Left ventricle myocardium superior (tissue), 1 donor: ENCODE data around the gene CREBBP. TPM values are rescaled to one million over a fixed set of nuclear protein-coding genes. Genes with fewer than 3 reads are reported as not detected.

Source experiments
- ATAC-seq: fragments of 200-7000 bp; cut with Tn5 transposase; one replicate; pipeline ENCODE4 v1.9.1; 2020; ENCODE audit warnings: mild to moderate bottlenecking, moderate library complexity
- DNase-seq: peaks from one replicate; pipeline ENCODE4 v3.0.0-alpha.2; 2020
- intact Hi-C: fragments of 100-400 bp; cut with micrococcal nuclease; formaldehyde crosslinking; loops from one replicate; pipeline ENCODE4 v1.11.0; 2022
- total RNA-seq: library from RNA; stranded (reverse); fragmentation: NEBNext Ultra II Directional; extraction: Animal tissue kit (Norgen Biotek cat#: 25700); gene quantifications from one replicate; pipeline ENCODE4 v1.2.1, GENCODE V29; 2021
- donor health status: DM: no; HTN: yes; CAD: no; lungs with severe emphysema.

CREBBP gene
- total RNA-seq, 1 donor from 2014 or later = 40.6 TPM

DNA sequence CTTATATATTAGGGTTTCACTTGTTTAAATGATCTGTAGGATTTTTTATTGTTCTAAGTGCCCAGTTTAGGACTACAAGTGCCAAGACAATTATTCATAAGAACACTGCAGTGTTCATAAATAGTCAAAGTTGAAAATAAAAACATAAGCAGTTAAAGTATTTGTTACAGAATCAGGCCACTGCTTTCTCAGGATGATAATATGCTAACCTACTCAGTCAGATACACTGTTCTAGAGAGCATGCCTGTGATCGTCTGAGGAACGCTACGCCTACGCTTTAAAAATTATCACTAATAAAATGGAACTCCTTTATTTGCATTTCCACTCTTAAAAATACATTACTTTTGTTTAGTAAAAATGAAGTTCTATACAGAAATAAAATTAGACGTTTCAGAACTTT, 125.7 kb downstream of the CREBBP start:
- intact Hi-C loops = no loop called here
- DNase-seq = no peak
- no peak for ATAC-seq

DNA sequence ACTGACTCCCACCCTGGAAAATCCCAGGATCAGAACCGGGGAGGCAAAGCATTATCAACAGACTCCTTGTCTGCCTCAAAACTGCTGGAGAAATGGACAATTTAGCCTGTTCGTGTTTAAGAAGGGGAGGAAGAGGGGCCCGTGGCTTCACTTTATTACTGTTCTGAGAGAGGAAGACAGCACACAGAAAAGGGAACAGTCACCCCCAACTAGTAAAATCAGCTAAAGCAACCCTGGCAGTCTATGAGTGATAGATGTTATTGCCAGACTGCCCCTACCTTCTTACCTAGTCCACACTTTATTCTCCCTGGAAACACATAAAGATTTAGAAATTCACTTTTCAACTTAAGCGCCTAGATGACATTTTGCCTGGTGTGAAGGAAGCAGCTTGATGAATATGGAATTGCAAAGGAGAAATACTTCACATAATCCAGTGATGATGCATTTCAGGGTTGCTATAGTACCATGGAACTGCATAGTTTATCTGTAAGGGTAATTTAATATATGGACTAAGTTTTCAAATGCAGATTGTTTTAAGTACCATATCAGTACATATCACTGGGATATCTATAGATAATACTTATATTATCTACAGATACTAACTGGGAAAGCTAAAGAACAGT, 126.3 kb downstream of the CREBBP start:
- ATAC-seq = no peak
- intact Hi-C loops = no loop called here
- DNase-seq = no peak

DNA sequence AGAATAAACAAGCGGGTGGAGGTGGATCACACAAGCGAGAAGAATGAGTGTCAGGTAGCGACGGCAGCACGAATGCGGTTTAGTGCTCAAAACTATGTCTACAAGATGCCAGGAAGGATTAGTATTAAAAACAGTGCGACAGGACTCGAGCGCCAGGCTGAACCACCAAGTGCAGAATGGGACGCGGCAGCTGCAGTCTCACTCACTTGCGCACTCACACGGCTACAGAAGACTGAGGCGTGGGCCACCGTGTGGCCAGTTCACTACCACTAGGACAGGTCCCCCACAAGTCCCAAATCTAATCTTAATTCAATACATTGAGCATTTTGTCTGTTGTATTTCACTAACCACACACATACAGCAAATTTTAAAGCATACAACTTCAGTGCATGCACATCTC, 127.5 kb downstream of the CREBBP start:
- no peak for ATAC-seq
- intact Hi-C loops = no loop called here

DNA sequence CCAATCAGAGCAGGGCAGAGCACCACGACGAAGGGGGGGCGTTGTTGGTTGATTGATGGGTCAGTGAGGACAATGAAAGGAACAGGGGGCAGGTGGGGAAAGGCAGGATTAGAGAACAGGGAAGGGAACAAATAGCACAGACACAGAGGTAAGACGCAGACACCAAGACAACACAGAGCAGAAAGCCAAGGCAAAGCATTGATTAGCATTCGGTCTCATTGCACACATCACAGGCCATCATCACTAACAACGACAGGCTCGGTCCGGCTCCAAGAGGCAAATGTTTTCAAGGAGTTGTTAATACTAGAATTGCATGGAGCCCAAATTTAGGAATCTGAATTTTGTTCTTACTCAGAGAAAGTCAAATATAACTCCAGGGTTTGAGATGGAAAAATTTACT, 128.6 kb downstream of the CREBBP start:
- intact Hi-C loops = no loop called here
- DNase-seq (no peak), ATAC-seq (no peak)

More for the DNA sequence above, 127.5 kb downstream of the CREBBP start:
- DNase-seq = no peak

DNA sequence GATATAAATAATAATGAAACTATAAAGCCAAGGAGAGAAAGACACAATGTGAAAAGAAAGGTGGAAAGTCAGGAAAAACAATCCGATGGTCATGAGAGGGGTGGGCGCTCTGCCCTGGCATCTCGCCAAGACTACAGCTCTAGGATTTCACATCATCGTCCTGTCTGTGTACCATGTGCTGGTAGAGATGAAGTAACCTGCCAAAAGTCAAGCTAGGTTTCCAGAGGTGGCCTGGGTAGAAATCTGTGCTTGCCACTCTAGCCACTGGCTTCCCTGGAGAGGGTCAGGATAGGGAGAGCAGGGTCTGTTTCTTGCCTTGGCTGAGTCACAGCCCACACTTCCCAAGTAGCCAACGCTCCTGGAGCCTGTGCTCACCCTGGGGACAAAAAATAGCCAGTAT, 132.2 kb downstream of the CREBBP start:
- no peak for ATAC-seq
- no peak for DNase-seq
- intact Hi-C loops = no loop called here

DNA sequence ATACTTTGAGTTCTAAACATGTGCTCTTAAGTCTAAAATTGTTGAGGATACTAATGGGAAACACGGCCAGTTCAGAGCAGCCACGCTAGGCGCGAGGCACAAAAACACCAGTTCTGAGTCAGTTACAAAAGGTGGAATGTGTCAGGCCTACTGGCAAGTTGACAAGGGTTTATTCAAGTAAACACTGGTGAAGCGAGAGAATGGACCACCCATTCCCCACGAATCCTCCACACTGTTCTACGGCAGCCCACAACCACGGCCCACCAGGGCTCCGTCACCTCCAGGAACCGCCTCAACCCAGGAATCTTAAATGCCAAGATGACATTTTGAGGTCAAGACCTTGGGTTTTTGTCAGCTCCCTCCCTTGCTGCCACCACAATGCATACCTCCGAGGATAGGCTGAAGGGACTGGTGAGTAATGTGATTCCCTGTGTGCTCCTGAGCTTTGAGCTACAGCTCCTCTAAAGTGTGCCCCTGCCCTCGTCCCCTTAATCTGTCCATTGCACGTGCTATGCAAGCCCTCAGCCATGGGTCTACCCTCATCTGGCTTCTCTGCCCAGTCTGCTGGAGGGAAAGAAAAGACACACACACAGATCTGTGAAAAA, 134.7 kb downstream of the CREBBP start:
- intact Hi-C loops = no loop called here
- ATAC-seq = no peak

DNA sequence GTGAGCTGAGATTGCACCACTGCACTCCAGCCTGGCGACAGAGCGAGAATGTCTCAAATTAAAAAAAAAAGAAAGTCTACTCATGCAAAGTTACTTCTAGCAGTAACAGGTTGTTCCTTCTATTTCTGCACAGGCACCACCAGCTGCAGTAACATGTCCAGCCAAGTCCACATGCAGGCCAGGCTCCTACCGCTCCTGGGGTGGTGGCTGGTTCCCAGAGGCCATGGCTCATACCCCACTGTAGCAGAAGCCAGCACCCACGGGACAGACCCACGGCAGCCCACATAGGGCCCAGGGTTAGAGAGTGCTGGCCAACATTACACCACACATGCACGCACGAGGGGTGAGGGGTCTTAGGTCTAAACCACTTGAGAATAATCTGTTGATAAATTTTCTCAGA, 136.5 kb downstream of the CREBBP start:
- DNase-seq (no peak), ATAC-seq (no peak)
- intact Hi-C loops = no loop called here

More for the DNA sequence above, 134.7 kb downstream of the CREBBP start:
- no peak for DNase-seq

DNA sequence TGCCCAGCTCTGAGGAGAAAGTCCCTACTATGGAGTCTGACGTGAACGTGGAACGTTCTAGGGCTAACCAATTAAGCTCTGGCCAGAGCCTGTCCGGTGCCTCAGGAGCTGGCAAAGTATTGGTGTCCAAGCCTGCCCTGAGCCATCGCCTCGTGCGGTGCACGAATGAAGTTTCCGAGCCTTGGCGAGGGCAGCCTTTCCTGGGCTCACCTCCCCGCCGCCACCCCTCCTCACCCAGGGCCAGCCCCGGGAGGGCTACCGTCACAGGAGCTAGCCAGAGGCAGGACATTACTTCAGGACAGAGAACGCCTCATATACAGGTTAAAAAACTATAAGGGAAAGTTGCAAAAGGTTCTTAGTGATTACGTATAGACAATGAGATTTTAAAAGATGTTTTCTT, 139.6 kb downstream of the CREBBP start:
- no peak for ATAC-seq
- no peak for DNase-seq
- intact Hi-C loops = no loop called here

DNA sequence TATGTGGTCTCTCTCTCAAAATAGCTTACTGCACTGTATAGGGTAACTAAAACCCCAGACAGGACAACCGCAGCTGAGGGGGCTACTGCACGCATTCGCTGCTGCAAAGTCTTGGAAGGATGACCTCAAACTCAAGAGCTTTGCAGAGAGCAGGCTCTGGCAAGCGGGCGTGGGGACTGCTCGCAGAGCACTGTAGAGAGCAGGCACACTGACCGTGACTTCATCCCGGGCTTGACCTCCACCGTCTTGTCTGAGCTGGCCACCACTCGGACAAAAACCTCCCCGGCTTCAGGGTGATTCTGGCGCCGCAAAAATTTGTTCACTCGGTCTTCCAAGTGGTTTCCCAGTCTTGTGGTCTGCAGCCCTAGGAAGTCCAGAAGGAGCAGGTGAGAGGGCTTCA, 140.3 kb downstream of the CREBBP start:
- intact Hi-C loops = no loop called here
- DNase-seq = no peak
- no peak for ATAC-seq

DNA sequence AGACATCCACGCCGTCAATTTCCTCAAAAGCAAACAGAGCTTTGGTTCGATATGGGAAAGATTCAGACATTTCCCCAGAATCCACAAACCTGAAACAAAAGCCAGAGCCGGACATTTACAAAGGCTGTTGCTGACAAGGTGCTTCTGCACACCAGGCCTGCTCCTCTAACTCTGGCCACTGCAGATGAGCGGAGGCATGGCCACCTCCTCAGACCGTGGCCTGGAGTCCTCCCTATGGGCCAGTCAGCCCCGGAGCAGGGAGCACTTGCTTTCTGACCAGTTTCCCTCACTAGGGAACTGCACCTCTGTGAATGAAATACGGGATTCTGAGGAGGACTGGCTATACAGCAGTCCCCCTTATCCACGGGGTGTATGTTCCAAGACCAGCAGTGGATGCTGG, 140.9 kb downstream of the CREBBP start:
- intact Hi-C loops = no loop called here
- DNase-seq (no peak), ATAC-seq (no peak)

DNA sequence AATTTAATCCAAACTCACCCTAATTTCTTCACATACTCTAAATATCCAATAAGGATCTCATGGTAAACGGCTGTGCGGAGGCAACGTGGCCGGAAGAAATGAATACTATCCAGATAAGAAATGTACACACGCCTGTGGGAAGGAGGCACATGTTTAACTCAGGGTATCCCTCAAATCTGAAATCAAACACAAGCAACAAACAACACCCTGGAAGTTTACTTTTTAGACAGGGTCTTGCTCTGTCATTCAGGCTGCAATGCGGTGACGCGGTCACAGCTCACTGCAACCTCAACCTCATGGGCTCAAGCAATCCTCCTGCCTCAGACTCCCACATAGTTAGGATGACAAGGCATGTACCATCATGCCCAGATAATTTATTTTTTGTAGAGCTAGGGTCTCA, 142.0 kb downstream of the CREBBP start:
- intact Hi-C loops = no loop called here
- no peak for ATAC-seq

DNA sequence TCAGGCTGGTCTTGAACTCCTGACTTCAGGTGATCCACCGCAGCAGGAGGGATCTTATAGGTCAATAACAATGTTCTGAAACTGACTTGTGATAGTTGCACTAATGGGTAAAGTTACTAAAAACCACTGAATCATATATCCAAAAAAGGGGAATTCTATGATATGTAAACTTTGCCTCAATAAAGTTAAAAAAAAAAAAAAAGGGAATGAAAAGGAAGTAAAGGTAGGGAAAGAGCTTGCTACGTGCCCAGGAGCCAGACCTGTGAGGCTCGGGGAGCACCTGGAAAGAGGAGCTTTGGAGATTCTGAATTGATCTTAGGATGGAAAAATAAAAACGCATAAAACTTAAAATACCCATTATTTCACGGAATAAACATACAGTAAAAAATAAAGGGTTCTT, 142.4 kb downstream of the CREBBP start:
- intact Hi-C loops = no loop called here
- DNase-seq (no peak), ATAC-seq (no peak)

More for the DNA sequence above, 142.0 kb downstream of the CREBBP start:
- DNase-seq = no peak

DNA sequence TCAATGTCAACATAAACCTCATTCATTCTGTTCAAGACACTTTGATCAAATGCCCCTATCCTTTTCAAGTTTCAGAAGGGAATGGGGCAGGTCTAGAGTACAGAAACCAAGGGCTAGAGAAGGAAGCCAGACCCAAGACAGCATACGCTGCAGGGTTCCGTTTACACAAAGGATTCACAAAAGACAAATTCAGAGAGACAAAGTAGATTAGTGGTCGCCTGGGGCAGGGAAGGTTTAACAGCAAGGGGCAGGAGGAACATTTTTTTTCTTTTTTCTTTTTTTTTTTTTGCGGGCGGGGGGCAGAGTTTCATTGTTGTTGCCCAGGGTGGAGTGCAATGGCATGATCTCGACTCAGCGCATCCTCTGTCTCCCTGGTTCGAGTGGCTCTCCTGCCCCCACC, 143.3 kb downstream of the CREBBP start:
- DNase-seq (no peak), ATAC-seq (no peak)
- intact Hi-C loops = no loop called here

DNA sequence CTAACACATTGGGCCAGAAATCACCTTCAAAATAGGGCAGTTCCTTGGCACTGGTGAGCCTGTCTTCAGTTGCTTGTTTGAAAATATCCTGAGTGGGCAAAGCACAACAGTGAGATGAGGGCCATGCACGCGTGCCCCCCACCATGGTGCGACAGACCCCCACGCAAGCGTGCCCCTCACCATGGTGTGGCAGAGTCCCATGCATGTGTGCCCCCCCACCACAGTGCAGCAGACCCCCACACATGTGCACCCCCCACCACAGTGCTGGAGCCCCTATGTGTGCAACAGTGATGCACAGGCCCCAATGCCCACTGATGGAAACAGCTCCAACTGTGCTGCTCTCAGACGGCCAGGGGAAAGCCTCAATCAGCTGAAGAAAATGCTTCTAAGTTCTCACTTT, 144.4 kb downstream of the CREBBP start:
- DNase-seq (no peak), ATAC-seq (no peak)
- intact Hi-C loops = no loop called here

DNA sequence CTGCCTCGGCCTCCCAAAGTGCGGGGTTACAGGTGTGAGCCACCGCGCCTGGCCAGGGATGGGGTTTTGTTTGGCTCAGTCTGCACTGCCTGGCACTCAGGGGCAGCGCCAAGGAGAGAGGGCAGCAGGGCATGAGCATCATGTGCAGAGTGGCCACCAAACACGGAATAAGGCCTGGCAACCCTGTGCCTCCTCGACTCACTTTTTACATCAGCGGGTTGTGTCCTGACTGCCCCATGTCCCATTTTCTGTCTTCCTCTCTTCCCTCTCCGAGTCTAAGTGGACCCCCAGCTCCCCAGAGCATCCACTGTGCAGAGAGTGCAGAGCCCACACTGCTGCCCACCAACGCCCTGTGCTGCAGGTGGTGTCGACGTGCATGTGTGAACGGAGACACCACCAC, 145.0 kb downstream of the CREBBP start:
- intact Hi-C loops = no loop called here
- DNase-seq (no peak), ATAC-seq (no peak)

DNA sequence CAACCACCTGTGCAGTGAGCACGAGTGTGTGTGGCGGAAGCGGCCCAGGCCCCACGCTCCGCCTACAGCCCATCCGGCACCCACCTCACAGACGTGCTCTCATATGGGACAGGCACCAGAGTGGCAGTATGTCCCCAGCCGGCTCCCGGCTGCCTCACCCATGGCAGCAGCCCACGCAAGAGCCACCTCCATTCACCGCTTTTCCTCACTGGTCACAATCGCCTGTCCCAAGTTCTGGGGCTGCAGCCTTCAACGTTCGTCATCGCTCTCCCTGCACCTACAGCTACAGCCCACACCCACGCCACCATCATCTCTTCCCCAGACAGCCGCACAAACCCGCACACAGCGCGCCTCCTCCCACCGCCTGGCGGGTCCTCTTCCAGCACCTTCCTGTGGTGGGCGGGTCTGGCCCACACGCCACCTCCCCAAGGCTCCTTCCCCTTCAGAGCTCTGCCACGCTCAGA, 145.7 kb downstream of the CREBBP start:
- intact Hi-C loops = no loop called here
- DNase-seq (no peak), ATAC-seq (no peak)

DNA sequence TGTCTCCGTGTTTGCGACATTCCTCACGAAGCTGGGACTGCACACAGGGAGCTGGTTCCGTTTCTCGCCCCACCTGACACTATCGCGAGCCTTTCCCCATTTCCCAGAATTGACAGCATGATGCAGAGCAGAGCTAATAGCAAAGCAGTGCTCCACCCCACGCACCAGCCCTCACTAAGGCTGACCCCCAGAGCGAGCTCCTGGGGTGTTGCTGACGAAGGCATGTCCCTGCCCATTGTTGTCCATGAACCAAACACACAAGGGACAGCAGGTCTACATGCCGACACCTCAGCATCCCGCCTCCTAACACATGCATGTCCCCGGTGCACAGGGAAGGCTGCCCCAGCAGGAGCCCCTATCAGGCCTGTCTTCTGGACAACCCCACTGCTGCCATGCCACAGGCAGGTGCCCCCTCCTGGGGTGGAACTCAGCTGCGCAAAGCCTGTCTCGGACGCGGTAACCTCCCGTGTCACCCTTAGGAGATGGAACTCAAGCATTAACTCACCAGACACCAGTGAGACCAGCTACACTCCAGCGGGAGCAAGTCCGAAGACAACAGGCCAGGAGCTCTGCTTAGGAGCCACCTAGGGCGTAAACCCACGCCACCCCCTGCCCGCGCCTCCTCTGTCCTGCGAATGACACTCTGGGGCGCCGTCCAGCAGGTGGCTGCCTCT, 146.3 kb downstream of the CREBBP start:
- no peak for ATAC-seq
- intact Hi-C loops = no loop called here
- DNase-seq = no peak

DNA sequence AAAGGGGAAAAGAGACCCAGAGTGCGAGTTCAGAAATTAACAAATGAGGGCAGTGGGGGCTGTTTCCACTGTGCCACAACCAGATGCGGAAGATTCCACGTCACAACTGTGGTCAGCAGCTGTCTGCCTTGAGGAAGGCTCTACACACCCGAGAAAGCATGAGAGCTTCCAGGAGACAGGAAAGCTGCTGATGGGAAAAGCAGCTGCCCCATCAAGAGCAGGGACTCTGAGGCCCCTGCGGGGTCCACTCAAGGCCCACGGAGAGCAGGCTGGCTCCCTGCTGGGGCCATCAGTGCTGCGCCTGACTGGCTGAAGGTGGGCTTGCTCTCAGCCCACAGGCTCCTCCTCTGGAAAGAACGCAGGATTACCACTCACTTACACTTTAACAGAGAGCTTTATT, 148.3 kb downstream of the CREBBP start:
- ATAC-seq = no peak
- no peak for DNase-seq
- intact Hi-C loops = no loop called here

DNA sequence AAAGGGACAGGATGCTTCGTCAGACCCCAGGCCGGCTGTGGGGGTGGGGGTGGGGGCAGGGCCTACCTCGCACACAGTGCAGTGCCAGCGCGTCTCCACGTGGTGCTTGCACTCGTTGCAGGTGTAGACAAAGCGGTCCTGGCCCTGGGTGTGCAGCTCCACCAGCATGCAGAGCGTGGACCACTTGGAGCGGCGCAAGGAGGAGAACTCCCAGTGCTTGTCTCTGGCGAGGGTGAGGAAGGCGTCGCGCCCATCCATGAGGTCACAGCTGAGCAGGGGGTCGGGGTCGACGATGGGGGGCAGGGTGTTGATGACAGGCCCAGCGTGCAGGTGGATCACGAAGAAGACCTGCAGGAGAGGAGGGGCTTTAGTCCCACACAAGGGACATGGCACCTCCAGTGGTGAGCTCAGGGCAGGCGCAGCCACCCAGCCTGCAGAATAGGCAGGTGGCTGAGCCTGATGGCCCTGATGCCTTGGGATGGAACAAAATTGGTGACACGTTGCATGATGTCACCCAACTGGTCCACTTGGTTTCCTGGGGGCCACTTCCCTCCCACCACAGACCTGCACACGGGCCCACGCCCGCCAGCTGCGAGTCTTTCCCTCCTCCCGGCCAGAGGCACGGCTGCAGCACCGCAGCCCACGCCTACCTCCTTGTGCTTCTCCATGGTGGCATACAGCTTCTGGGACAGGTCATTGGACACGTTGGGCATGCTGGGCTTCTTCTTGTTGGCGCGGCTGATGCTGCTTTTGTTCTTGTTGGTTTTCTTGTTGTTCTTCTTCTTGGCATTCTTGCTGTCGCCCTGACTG, 149.2 kb downstream of the CREBBP start:
- DNase-seq (no peak), ATAC-seq (no peak)
- intact Hi-C loops = no loop called here
